IPS-NIHi7 (cell line): ENCODE results near the gene ZDHHC13.
"Not testable (repeated sequence)": the region's sequence is repeated elsewhere in the genome, so short reads cannot be mapped to it uniquely, and the experiment has no call there.

ENCODE experiments used
- DNase-seq: peaks from one replicate; pipeline ENCODE4 v3.0.0; 2012; ENCODE audit warnings: mixed read lengths; ENCODE audit errors: extremely low spot score

ZDHHC13 gene

GRCh38 chr11:19101796-19102520, 15.0 kb upstream of the ZDHHC13 start:
- no peak for DNase-seq

- no peak for DNase-seq
Observed at GRCh38 chr11:19102521-19102900, 14.5 kb upstream of the ZDHHC13 start.

- no peak for DNase-seq
Observed at GRCh38 chr11:19105011-19105410, 12.0 kb upstream of the ZDHHC13 start.

- no peak for DNase-seq
Observed at GRCh38 chr11:19107125-19107524, 9.8 kb upstream of the ZDHHC13 start.

GRCh38 chr11:19110295-19110694, 6.7 kb upstream of the ZDHHC13 start:
- no peak for DNase-seq

- no peak for DNase-seq
Observed at GRCh38 chr11:19111809-19112208, 5.2 kb upstream of the ZDHHC13 start.

GRCh38 chr11:19116276-19116970, 545 bp upstream of the ZDHHC13 start:
- DNase-seq = no peak

- no peak for DNase-seq
Observed at GRCh38 chr11:19117760-19118097, 761 bp downstream of the ZDHHC13 start.

GRCh38 chr11:19121646-19122045, 4.7 kb downstream of the ZDHHC13 start:
- DNase-seq = no peak

- no peak for DNase-seq
Observed at GRCh38 chr11:19122960-19123615, 6.1 kb downstream of the ZDHHC13 start.

GRCh38 chr11:19126562-19127325, 9.8 kb downstream of the ZDHHC13 start:
- not testable (repeated sequence) for DNase-seq

GRCh38 chr11:19134004-19134403, 17.0 kb downstream of the ZDHHC13 start:
- no peak for DNase-seq

GRCh38 chr11:19136884-19137283, 19.9 kb downstream of the ZDHHC13 start:
- not testable (repeated sequence) for DNase-seq

- no peak for DNase-seq
Observed at GRCh38 chr11:19145319-19145718, 28.4 kb downstream of the ZDHHC13 start.

- no peak for DNase-seq
Observed at GRCh38 chr11:19156892-19157291, 39.9 kb downstream of the ZDHHC13 start.

GRCh38 chr11:19160847-19161246, 43.9 kb downstream of the ZDHHC13 start:
- no peak for DNase-seq

- no peak for DNase-seq
Observed at GRCh38 chr11:19161651-19162050, 44.7 kb downstream of the ZDHHC13 start.

- DNase-seq = no peak
Observed at GRCh38 chr11:19162951-19163505, 46.1 kb downstream of the ZDHHC13 start.

GRCh38 chr11:19163617-19164016, 46.6 kb downstream of the ZDHHC13 start:
- DNase-seq = no peak

GRCh38 chr11:19164230-19164855, 47.4 kb downstream of the ZDHHC13 start:
- DNase-seq = no peak

GRCh38 chr11:19164881-19165280, 47.9 kb downstream of the ZDHHC13 start:
- no peak for DNase-seq
